SK-N-SH (cell line): Measurements from ENCODE around the gene ZBTB37.

Experiments
- NFIC ChIP-seq: IDR thresholded peaks from 2 replicates; pipeline ENCODE4 v1.4.0; 2012; ENCODE audit warnings: borderline replicate concordance
- TF ChIP-seq, protein P1 (sequence below): fragments of 200-600 bp; sonication (generic); IDR thresholded peaks from 2 replicates; pipeline ENCODE4 v1.6.1; 2017; ENCODE audit warnings: antibody characterized with exemption, mild to moderate bottlenecking, moderate library complexity

DNA sequence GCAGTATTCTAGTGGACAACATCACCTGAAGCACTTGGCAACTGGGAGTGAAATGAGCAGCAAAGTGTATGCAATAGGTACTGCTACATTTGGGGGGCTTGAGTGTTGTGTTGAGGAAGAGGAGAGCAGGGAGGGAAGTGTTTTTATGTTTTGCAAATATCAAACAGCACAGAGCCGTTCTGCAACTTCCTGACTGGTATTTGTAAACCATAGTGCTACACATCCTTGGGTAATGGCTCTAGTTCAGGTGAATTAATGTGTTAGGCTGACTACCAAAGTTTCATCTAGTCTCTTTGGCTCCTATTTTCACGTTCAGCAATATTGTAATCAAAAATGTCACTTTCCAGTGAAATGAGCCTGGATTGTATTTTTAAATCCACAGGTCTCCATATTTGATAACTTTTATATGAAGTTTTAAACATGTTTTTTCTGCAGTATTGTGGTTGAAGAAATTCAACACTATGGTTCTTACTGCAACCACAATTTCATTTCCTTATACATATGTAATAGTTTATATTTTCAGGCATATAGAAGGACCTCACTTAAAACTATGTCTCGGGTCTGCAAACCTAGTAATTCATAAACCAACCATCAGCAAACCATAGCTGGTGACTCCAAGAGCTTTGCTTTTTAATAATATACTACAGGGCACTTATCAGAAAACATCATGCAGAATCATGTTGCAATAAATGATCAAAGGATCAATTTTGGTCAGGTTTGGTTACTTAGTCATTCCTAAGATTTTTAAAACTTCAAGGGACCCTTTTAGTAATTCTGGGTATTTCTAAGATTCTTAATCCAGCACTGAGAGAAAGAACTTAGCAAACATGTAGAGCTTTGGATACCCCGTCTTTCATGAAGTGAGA lies 18.8 kb downstream of the ZBTB37 start:
- no peak for TF ChIP-seq NFIC
- TF ChIP-seq, protein P1, sequence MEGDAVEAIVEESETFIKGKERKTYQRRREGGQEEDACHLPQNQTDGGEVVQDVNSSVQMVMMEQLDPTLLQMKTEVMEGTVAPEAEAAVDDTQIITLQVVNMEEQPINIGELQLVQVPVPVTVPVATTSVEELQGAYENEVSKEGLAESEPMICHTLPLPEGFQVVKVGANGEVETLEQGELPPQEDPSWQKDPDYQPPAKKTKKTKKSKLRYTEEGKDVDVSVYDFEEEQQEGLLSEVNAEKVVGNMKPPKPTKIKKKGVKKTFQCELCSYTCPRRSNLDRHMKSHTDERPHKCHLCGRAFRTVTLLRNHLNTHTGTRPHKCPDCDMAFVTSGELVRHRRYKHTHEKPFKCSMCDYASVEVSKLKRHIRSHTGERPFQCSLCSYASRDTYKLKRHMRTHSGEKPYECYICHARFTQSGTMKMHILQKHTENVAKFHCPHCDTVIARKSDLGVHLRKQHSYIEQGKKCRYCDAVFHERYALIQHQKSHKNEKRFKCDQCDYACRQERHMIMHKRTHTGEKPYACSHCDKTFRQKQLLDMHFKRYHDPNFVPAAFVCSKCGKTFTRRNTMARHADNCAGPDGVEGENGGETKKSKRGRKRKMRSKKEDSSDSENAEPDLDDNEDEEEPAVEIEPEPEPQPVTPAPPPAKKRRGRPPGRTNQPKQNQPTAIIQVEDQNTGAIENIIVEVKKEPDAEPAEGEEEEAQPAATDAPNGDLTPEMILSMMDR, result no peak
